Keratinocyte (primary cell): Measurements from ENCODE around the gene SEC11A.

Experiments used
- CTCF ChIP-seq, 3 experiments: IDR thresholded peaks in 1 of 3; conservative IDR thresholded peaks in 1 of 3; optimal IDR thresholded peaks in 1 of 3; 2 replicates in 2 of 3; 3 replicates in 1 of 3; pipeline versions ENCODE3 to v1.5.1; 2011; ENCODE audit warnings: low read length in 3 of 3, mild to moderate bottlenecking in 3 of 3, moderate library complexity in 2 of 3, control low read depth in 1 of 3, inconsistent platforms in 1 of 3; ENCODE audit not compliant: insufficient read depth in 2 of 3; ENCODE audit errors: extremely low read depth in 1 of 3
- EZH2 ChIP-seq: IDR thresholded peaks from one replicate; pipeline ENCODE4 v1.6.1; 2012; ENCODE audit warnings: inconsistent platforms, mild to moderate bottlenecking, low read length, moderate library complexity

GRCh38 chr15:84741121-84741520 is 25.2 kb upstream of the SEC11A start:
- no peak for TF ChIP-seq CTCF (optimal IDR thresholded peaks at IDR 0.05 in 1 of 3, IDR thresholded peaks at IDR 0.05 in 1 of 3, conservative IDR thresholded peaks at IDR 0.05 in 1 of 3; ENCODE audit: extremely low read depth in 1 of 3, insufficient read depth in 2 of 3, low read length in 3 of 3)
- no peak for TF ChIP-seq EZH2
